ENCODE results near the gene GGTLC2. TPM values are rescaled to one million over a fixed set of nuclear protein-coding genes. Genes with fewer than 3 reads are reported as not detected.
A peak's percentile ranks its signal among the peaks of the same experiment; 100 is the strongest.

GGTLC2 gene
- total RNA-seq, 1 experiment from 2014 or later: not detected

DNA sequence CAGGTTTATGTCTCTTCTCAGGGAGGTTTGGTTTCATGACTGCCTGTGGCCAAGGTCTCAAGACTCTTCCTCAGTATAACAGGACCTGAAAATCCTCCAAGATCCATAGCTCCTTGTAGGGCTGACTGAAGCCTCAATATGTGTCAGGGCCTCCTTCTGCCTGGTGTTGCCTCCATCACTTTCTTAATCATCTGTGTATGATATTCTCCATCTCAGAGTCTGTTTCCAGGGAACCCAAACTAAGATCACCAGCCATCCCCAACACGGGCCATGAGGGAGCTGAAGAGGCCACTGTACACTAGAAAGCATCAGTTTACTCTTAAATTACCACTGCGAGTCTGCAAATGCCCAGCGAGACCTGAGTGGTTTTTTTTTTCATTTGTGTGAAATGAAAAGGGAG is 17.7 kb downstream of the GGTLC2 start:
- Histone ChIP-seq H3K9me3 (ENCODE audit: low read depth, low read length, poor library complexity, severe bottlenecking) (no peaks in the 10 kb centered on the region), H3K27ac (ENCODE audit: low read depth, low read length, poor library complexity, severe bottlenecking) (no peak overlapping the region), H3K4me3 (ENCODE audit: low read depth, low read length, poor library complexity, severe bottlenecking) (no peak overlapping the region), H3K36me3 (ENCODE audit: insufficient read depth, low read length, poor library complexity, severe bottlenecking) (no peaks in the 10 kb centered on the region), H3K4me1 (ENCODE audit: insufficient read depth, low read length, poor library complexity, severe bottlenecking) (no peaks in the 10 kb centered on the region), H3K27me3 (replicated peaks; ENCODE audit: insufficient read depth, low read depth, low read length, poor library complexity) (no peaks in the 10 kb centered on the region)
- intact Hi-C loops (cut with micrococcal nuclease; ENCODE audit: unreplicated experiment): no loop called here
- TF ChIP-seq, protein P1, sequence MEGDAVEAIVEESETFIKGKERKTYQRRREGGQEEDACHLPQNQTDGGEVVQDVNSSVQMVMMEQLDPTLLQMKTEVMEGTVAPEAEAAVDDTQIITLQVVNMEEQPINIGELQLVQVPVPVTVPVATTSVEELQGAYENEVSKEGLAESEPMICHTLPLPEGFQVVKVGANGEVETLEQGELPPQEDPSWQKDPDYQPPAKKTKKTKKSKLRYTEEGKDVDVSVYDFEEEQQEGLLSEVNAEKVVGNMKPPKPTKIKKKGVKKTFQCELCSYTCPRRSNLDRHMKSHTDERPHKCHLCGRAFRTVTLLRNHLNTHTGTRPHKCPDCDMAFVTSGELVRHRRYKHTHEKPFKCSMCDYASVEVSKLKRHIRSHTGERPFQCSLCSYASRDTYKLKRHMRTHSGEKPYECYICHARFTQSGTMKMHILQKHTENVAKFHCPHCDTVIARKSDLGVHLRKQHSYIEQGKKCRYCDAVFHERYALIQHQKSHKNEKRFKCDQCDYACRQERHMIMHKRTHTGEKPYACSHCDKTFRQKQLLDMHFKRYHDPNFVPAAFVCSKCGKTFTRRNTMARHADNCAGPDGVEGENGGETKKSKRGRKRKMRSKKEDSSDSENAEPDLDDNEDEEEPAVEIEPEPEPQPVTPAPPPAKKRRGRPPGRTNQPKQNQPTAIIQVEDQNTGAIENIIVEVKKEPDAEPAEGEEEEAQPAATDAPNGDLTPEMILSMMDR (conservative IDR thresholded peaks at IDR 0.05; ENCODE audit: low read depth, low read length): no peak
- no peak for TF ChIP-seq EZH2 (IDR thresholded peaks at IDR 0.05; ENCODE audit: borderline replicate concordance, low read depth, low read length, poor library complexity, severe bottlenecking)
- no TSS peak for BruUV-seq (replicated peaks)
- POLR2A ChIA-PET (ENCODE audit: low non-redundant PET): no interaction called here
- DNase-seq (ENCODE audit: low spot score): no peak
- CTCF ChIA-PET: no interaction called here

- no peak for DNase-seq (ENCODE audit: low spot score)
- Histone ChIP-seq H3K4me3 (ENCODE audit: low read depth, low read length, poor library complexity, severe bottlenecking) (no peak overlapping the region), H3K4me1 (ENCODE audit: insufficient read depth, low read length, poor library complexity, severe bottlenecking) (no peaks in the 10 kb centered on the region), H3K9me3 (ENCODE audit: low read depth, low read length, poor library complexity, severe bottlenecking) (no peaks in the 10 kb centered on the region), H3K36me3 (ENCODE audit: insufficient read depth, low read length, poor library complexity, severe bottlenecking) (no peaks in the 10 kb centered on the region), H3K27me3 (replicated peaks; ENCODE audit: insufficient read depth, low read depth, low read length, poor library complexity) (no peaks in the 10 kb centered on the region), H3K27ac (ENCODE audit: low read depth, low read length, poor library complexity, severe bottlenecking) (no peak overlapping the region)
- intact Hi-C loops (cut with micrococcal nuclease; ENCODE audit: unreplicated experiment): no loop called here
- ChIA-PET CTCF (no interaction called here), POLR2A (ENCODE audit: low non-redundant PET) (no interaction called here)
- no peak for TF ChIP-seq EZH2 (IDR thresholded peaks at IDR 0.05; ENCODE audit: borderline replicate concordance, low read depth, low read length, poor library complexity, severe bottlenecking)
- TF ChIP-seq, protein P1 (conservative IDR thresholded peaks at IDR 0.05; ENCODE audit: low read depth, low read length): no peak
- no TSS peak for BruUV-seq (replicated peaks)
Measured at GRCh38 chr22:22663861-22664800, 19.7 kb downstream of the GGTLC2 start.

DNA sequence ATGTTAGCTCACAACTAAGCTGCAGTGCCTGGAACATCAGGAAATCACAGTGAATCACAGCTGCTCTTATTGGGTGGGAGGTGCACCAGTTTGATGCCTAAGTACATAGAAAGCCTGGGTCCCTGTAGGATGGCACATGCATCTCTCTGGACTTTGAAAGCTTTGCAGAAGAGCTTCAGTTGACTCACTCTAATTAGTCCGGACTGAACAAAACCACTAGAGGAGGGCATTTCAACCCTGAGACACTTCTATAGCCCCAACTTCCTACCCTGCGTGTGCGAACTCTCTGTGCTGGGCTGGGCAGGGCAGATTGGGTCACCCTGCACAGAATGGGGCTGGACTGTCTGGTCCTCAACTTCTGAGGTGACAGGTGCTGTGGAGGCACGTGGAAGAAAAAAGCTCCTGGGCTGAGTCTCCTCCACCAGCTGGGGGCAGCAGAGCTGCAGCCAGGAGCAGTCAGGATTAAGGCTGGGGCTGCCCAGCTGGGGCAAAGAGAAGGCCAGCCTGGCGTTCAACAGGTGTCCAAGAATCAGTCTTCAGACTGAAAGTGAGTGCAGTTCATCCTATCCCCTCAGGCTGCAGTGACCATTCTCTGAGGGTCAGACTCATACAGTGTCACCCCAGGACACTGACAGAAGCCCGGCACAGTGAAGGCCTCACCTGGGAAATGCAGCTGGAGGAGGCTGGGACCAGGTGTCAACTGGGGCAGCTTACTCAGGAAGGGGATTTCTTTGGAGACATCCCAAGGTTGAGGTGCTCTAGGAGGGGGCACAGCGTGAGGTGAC is 22.1 kb downstream of the GGTLC2 start:
- intact Hi-C loops (cut with micrococcal nuclease; ENCODE audit: unreplicated experiment): no loop called here
- no peaks in the 10 kb centered on the region for H3K36me3 ChIP-seq (ENCODE audit: insufficient read depth, low read length, poor library complexity, severe bottlenecking)
- POLR2A ChIA-PET (ENCODE audit: low non-redundant PET): no interaction called here

More for the DNA sequence above, 22.1 kb downstream of the GGTLC2 start:
- no TSS peak for BruUV-seq (replicated peaks)
- CTCF ChIA-PET: no interaction called here
- H3K27me3 ChIP-seq (replicated peaks; ENCODE audit: insufficient read depth, low read depth, low read length, poor library complexity): no peaks in the 10 kb centered on the region
- DNase-seq (ENCODE audit: low spot score): peak; percentile 27
- peaks cover 11% of the 10 kb centered on the region for H3K9me3 ChIP-seq (ENCODE audit: low read depth, low read length, poor library complexity, severe bottlenecking)
- H3K4me3 ChIP-seq (ENCODE audit: low read depth, low read length, poor library complexity, severe bottlenecking): no peak overlapping the region
- H3K27ac ChIP-seq (ENCODE audit: low read depth, low read length, poor library complexity, severe bottlenecking): no peak overlapping the region
- TF ChIP-seq, protein P1 (conservative IDR thresholded peaks at IDR 0.05; ENCODE audit: low read depth, low read length): peak; percentile 68
- TF ChIP-seq EZH2 (IDR thresholded peaks at IDR 0.05; ENCODE audit: borderline replicate concordance, low read depth, low read length, poor library complexity, severe bottlenecking): no peak
- H3K4me1 ChIP-seq (ENCODE audit: insufficient read depth, low read length, poor library complexity, severe bottlenecking): no peaks in the 10 kb centered on the region

All from A673 (cell line).